ENCODE measurements around the gene ANKFN1.

Gene ANKFN1

DNA sequence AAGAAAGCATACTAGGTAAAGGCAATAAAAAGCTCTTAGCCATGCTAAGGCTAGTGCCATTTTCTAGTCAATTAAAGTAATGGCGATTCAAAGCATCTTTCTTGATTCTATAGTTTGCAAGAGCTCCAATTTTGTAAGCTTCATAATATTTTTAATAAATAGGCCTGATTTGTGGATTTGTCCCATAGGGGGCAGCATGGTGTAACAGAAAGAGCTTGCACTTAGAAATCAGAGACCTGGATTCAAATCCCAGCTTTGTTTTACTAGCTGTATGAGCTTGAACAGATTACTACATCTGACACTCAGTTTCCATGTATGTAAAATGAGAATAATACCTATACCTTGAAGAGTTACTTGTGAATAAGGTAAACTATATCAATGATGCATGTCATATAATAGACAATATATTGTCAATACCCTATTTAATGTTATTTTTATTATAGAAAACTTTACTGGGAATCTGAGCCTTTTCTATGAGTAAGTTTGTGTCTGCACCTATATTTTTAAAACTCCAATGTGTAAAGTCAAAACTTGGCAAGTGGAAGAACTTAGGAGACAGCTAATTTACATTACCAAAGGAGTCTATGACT lies 346.6 kb downstream of the ANKFN1 start:
- no peak for DNase-seq

- DNase-seq: no peak
Measured at GRCh38 chr17:56502120-56502654, 348.9 kb downstream of the ANKFN1 start.

- no peak for DNase-seq
Measured at GRCh38 chr17:56505154-56505756, 352.0 kb downstream of the ANKFN1 start.

DNA sequence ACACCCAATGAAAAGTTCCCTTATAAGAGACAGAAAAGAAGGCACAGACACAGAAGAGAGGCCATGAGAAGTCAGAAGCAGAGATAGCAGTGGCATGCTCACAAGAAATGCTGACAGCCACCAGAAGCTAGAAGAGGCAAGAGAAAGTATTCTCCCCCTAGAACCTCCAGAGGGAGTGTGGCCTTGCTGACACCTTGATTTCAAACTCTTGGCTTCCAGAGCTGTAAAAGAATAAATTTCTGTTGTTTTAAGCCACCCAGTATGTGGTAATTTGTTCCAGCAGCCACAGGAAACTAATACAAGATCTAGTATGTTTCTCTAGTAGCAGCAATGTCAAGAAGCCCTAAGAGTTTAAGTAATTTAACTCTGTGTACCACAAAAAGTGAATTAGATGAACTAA lies 353.1 kb downstream of the ANKFN1 start:
- no peak for DNase-seq

DNA sequence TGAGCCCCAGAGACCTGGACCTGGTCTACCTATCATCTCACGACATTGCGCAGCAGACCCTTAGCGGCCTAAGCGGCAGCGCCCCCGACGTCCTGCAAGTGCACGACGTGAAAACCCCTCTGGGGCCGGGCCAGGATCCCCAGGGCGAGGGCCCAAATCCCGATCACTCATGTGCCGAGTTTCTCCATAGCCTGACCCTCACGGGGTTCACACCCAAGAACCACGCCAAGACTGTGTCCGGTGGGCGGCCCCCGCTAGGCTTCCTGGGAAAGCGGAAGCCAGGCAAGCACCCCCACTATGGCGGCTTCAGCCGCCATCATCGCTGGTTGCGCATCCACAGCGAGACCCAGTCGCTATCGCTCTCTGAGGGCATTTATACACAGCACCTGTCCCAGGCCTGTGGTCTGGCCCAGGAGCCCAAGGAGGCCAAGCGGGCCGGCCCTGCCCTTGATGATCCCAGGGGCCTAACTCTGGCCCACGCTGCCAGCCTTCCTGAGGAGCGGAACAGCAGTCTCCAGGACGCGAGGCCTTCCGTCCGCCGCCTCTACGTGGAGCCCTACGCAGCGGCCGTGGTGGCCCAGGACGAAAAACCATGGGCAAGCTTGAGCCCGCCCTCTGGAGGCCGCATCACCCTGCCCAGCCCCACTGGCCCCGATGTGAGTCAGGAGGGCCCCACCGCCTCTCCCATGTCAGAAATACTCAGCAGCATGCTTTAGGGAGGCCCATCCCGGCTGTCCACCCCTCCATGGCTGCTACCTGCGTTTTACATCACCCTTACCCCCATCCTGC lies 357.5 kb downstream of the ANKFN1 start:
- no peak for DNase-seq

DNA sequence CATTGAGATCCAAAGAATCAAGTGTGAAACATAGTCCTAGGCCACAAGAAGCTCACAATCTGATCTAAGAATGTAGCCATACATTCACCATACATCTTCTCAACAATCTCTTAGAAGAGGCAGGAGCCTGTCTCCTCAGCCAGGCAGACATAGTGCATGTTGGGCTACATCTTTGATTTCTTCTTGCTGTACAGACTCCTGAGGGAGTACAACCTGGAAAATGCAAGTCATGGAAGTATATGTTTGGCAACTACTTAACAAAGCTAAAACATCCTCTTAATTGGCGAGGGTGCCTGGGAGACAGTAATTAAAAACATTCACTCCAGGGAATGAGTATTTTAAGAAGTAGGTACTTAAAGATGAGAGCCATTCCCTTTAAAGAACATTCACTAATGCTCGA lies 361.0 kb downstream of the ANKFN1 start:
- no peak for DNase-seq

- DNase-seq: no peak
Measured at GRCh38 chr17:56514899-56515298, 361.6 kb downstream of the ANKFN1 start.

DNA sequence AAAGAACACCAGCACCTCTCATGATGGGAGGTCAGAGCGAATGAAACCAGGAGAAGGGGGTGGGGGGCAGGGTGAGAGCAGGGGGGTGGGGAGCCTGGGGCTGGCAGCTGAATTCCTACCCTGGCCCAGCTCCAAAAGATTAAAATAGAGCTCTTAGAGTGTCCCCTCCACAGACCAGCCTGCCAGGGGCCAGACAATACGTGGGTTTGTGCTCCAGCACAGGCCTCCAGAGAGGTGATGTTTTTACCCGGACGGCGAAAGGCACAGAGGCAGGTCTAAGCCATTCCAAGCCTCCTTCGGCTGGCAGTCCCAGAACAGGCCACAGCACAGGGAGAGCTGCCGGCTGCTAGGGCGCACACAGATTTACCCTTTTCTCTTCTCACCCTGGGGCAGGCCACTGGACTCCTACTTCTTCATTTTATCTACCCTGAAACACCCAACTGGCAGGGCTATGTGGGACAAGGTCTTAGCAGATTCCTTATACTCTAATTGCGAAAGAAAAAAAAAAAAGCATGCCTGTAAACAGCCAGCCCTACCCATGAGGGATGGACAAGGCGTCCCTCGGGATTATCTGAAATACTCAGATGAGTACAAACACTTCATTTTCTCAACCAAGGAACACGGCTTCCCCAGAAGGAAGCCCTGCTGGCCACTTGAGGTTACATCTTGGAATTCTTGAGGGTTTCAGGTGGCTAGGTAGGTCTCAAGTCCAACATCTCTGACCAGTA lies 368.3 kb downstream of the ANKFN1 start:
- DNase-seq: peak in 10 of 56 donors; percentile 0 to 29 (median 8)

GRCh38 chr17:56523042-56523441 lies 369.8 kb downstream of the ANKFN1 start:
- no peak for DNase-seq

DNA sequence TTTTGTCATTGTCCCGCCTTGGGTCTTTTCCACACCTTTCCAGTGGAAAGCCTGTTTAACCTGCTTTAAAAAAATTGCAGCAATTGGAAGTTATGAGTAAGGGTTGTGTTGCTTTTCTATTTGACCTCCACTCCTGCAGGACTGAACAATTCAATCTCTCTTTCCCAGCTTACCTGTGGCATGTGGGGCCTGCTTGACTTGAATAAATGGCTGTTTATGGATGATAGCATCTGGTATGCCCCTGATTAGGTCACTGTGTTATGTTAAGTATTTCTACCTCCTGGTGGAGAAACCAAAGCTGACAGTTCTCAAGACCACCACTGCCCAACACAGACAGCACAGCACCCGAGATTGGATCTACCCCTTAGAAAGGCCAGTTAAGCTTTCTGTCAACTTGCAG lies 375.4 kb downstream of the ANKFN1 start:
- DNase-seq: no peak

DNA sequence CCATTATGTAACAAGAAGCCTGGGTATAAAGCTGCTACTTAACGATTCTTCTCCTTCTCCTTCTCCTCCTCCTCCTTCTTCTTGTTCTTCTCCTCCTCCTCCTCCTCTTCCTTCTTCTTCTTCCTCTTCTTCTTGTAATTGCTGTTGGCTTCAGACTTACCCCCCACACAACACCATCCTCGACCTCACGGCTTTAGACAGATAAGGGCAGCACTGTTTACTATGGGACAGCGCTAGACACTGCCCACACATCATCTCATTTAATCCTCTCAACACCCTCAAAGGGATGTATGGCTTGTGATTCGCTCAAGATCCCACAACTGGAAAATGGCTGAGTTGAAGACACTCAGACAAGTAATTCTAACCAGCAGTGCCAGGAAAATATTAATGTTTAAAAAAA lies 379.7 kb downstream of the ANKFN1 start:
- DNase-seq: no peak

DNA sequence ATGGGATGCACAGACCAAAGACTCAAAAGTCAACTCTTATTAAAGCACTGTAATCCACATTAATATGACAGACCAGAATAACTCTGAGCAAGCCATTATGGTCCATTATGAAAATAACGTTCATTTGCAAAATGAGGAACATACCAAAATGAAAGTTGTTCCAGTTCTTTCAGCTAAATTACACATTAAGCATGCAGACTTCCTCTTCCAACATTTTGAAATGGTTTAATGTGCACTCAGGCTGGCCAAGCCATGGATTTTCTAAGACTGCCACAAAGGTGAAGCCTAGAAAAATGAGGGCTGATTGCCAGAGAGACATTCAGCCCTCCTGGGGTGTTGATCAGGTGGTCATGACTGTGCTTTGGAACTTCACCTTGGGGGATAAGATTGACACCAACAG lies 383.5 kb downstream of the ANKFN1 start:
- no peak for DNase-seq

DNA sequence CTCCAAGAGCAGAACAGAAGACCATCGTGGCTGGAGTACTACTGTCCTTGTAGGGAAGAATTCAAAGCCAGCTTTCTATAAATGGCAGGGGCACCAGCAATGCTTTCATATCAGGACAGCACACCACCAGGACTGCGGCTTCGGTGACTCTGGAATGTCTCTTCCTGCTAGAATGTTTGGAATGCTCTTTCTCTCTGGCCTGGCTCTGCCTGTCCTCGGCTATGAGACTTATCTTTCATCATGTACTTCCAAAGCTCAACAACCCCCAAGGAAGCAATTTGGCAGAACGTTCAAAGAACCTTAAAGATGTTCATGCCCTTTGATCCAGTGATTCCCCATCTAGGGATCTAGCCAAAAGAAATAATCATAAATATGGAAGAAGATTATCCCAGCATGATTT lies 387.6 kb downstream of the ANKFN1 start:
- no peak for DNase-seq

- peak in 3 of 56 donors; percentile 2 to 10 (median 3) for DNase-seq
Measured at GRCh38 chr17:56543280-56543679, 390.0 kb downstream of the ANKFN1 start.

DNA sequence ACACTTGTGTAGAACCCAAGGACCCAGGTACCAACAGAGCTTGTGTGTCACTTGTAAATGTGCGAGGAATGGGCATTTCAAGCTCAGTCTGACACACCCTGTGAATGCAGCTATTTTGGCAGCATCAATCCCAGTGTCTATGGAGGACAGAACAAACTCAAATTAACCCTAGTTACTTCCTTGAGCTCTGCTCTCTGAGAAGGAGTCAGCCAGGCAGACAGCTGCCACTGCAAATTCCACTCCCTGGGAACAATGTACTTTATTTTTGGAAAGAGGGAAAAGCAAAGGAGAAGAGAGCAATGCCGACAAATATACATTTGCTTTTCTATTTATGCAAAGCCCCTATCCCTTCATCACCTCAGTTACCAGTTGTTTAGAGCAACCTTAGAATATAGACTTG lies 391.8 kb downstream of the ANKFN1 start:
- no peak for DNase-seq

GRCh38 chr17:56545930-56546329 lies 392.7 kb downstream of the ANKFN1 start:
- DNase-seq: no peak

DNA sequence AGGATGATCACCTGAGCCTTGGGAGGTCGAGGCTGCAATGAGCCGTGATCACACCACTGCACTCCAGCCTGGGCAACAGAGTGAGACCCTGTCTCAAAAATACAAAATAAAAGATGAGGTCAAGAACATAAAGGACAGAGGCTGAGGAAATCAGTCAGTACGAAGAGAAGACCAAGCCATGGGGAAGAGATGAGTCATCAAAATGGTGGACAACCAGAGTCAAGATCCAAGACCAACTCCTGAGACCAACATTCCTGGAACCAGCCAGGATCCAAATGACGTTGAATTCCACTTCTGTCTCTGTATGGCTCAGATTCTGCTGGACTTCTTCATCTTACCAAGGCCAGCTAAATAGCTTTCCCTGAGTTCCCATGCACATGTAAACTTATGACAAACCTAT lies 395.4 kb downstream of the ANKFN1 start:
- no peak for DNase-seq

- no peak for DNase-seq
Measured at GRCh38 chr17:56549501-56549900, 396.2 kb downstream of the ANKFN1 start.

DNA sequence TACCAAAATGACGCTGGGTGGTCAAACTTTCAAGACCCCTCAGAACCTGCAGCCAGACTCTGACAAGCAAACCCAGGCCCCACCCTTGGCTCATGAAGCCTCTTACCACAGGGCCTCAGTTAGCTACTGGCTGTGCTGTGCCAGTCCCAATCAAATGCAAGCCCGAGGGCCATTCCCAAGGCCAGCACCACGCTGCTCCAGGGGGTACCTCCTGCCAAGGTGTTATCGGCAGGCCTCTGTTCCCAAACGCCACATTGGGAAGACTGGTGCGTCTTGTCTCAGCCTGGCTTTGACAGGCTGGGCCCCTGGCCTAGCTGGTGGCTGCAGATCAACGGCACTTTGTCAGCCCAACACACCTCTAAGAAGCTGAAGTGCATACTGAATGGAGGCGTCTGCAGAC lies 404.4 kb downstream of the ANKFN1 start:
- no peak for DNase-seq

DNA sequence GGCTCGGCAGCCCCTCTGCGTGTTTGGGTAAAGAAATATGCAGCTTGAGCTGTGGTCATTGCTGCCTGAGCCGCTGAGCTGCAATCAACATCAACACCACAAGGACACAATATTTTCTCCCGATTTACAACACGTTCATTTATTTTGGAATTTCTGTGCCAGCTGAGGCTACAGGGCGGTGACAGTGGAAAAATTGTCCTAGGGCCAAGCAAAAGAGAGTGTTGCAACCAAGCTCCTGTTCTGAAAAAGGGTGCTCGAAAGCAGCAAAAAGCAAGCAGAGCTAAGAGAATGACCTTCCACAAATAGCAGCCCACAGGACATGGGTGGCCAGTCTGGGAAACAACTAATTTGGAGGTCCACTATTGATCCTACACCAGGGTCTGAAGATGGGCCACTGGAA lies 404.8 kb downstream of the ANKFN1 start:
- no peak for DNase-seq
